Mucosa of stomach (tissue), 1 donor: ENCODE data around the gene CGB8.
A peak's percentile ranks its signal among the peaks of the same experiment; 100 is the strongest.
"Not testable (repeated sequence)": the region's sequence is repeated elsewhere in the genome, so short reads cannot be mapped to it uniquely, and the experiment has no call there.

Experiments used
- H3K27me3 ChIP-seq: one replicate; pipeline ENCODE4 v1.7.0; 2013; ENCODE audit warnings: mild to moderate bottlenecking, low read length; ENCODE audit not compliant: control insufficient read depth, insufficient read depth
- H3K36me3 ChIP-seq: one replicate; pipeline ENCODE4 v1.7.0; 2013; ENCODE audit warnings: low read length; ENCODE audit not compliant: control insufficient read depth, insufficient read depth
- H3K4me1 ChIP-seq: one replicate; pipeline ENCODE4 v1.7.0; 2013; ENCODE audit warnings: mild to moderate bottlenecking, low read length; ENCODE audit not compliant: control insufficient read depth, insufficient read depth
- H3K4me3 ChIP-seq: one replicate; pipeline ENCODE4 v1.7.0; 2013; ENCODE audit warnings: low read length
- H3K9ac ChIP-seq: one replicate; pipeline ENCODE4 v1.7.0; 2013; ENCODE audit warnings: mild to moderate bottlenecking, low read length, moderate library complexity
- H3K9me3 ChIP-seq: one replicate; pipeline ENCODE4 v1.7.0; 2013; ENCODE audit warnings: mild to moderate bottlenecking, low read length, moderate library complexity; ENCODE audit not compliant: control insufficient read depth
- donor health status: Pancreatic carcinoma.

The CGB8 gene

GRCh38 chr19:49061000-49061399 is 12.1 kb upstream of the CGB8 start:
- Histone ChIP-seq H3K4me1 (peaks cover 25% of the 10 kb centered on the region), H3K4me3 (no peak overlapping the region), H3K36me3 (no peaks in the 10 kb centered on the region), H3K9ac (no peak overlapping the region), H3K9me3 (no peaks in the 10 kb centered on the region), H3K27me3 (peaks cover 61% of the 10 kb centered on the region)

- Histone ChIP-seq H3K9ac (no peak overlapping the region), H3K4me1 (peaks cover 24% of the 10 kb centered on the region), H3K27me3 (peaks cover 52% of the 10 kb centered on the region)
Observed at GRCh38 chr19:49059053-49059452, 10.1 kb upstream of the CGB8 start.

GRCh38 chr19:49058562-49058961 is 9.7 kb upstream of the CGB8 start:
- Histone ChIP-seq H3K9ac (no peak overlapping the region), H3K36me3 (no peaks in the 10 kb centered on the region), H3K27me3 (peaks cover 48% of the 10 kb centered on the region), H3K9me3 (no peaks in the 10 kb centered on the region), H3K4me3 (no peak overlapping the region), H3K4me1 (peaks cover 24% of the 10 kb centered on the region)

More at GRCh38 chr19:49059053-49059452, 10.1 kb upstream of the CGB8 start:
- H3K9me3 ChIP-seq = no peaks in the 10 kb centered on the region
- no peak overlapping the region for H3K4me3 ChIP-seq
- no peaks in the 10 kb centered on the region for H3K36me3 ChIP-seq

- H3K27me3 ChIP-seq = peaks cover 48% of the 10 kb centered on the region
- H3K36me3 ChIP-seq = no peaks in the 10 kb centered on the region
- peaks cover 24% of the 10 kb centered on the region for H3K4me1 ChIP-seq
- H3K9me3 ChIP-seq = no peaks in the 10 kb centered on the region
- peak within 1 kb of the TSS; percentile 25 for H3K9ac ChIP-seq
- H3K4me3 ChIP-seq = no peak within 1 kb of the TSS
Observed at GRCh38 chr19:49057636-49058234, 8.8 kb upstream of the CGB8 start, which contains the start of gene CGB7. TSS of gene CGB7 (minus strand) at chr19:49057749. CDS start at chr19:49055375, 2,374 bp downstream.

GRCh38 chr19:49056902-49057596 is 8.1 kb upstream of the CGB8 start:
- H3K36me3 ChIP-seq, H3K4me3 ChIP-seq, H3K9me3 ChIP-seq, H3K9ac ChIP-seq: not testable (repeated sequence)
- Histone ChIP-seq H3K4me1 (peaks cover 24% of the 10 kb centered on the region), H3K27me3 (peaks cover 45% of the 10 kb centered on the region)

- Histone ChIP-seq H3K9me3 (no peaks in the 10 kb centered on the region), H3K27me3 (peaks cover 39% of the 10 kb centered on the region), H3K4me1 (peaks cover 24% of the 10 kb centered on the region), H3K36me3 (no peaks in the 10 kb centered on the region), H3K4me3 (peak overlapping the region; percentile 33), H3K9ac (peak overlapping the region; percentile 25)
Observed at GRCh38 chr19:49056101-49056901, 7.4 kb upstream of the CGB8 start.

GRCh38 chr19:49050376-49051033 is 1.6 kb upstream of the CGB8 start:
- not testable (repeated sequence) for H3K9me3 ChIP-seq, H3K9ac ChIP-seq, H3K4me3 ChIP-seq, H3K4me1 ChIP-seq, H3K27me3 ChIP-seq, H3K36me3 ChIP-seq

GRCh38 chr19:49049834-49050233 is 923 bp upstream of the CGB8 start:
- H3K9ac ChIP-seq, H3K27me3 ChIP-seq, H3K4me1 ChIP-seq, H3K4me3 ChIP-seq, H3K9me3 ChIP-seq, H3K36me3 ChIP-seq: not testable (repeated sequence)

- not testable (repeated sequence) for H3K36me3 ChIP-seq, H3K4me3 ChIP-seq, H3K9me3 ChIP-seq, H3K27me3 ChIP-seq, H3K4me1 ChIP-seq, H3K9ac ChIP-seq
Observed at GRCh38 chr19:49043548-49043947, 5.4 kb downstream of the CGB8 start, which contains the start of gene CGB5. TSS of gene CGB5 (plus strand) at chr19:49043848. CDS start at chr19:49044210, 362 bp downstream.

- not testable (repeated sequence) for H3K4me3 ChIP-seq, H3K9me3 ChIP-seq, H3K9ac ChIP-seq, H3K27me3 ChIP-seq, H3K4me1 ChIP-seq, H3K36me3 ChIP-seq
Observed at GRCh38 chr19:49042666-49043065, 6.2 kb downstream of the CGB8 start.

GRCh38 chr19:49042177-49042576 is 6.7 kb downstream of the CGB8 start:
- no peaks in the 10 kb centered on the region for H3K4me1 ChIP-seq
- H3K9me3 ChIP-seq = no peaks in the 10 kb centered on the region
- no peak overlapping the region for H3K9ac ChIP-seq
- no peak overlapping the region for H3K4me3 ChIP-seq
- H3K27me3 ChIP-seq = no peaks in the 10 kb centered on the region
- no peaks in the 10 kb centered on the region for H3K36me3 ChIP-seq

GRCh38 chr19:49039736-49040135 is 9.2 kb downstream of the CGB8 start:
- H3K36me3 ChIP-seq, H3K9ac ChIP-seq, H3K9me3 ChIP-seq, H3K27me3 ChIP-seq, H3K4me1 ChIP-seq, H3K4me3 ChIP-seq: not testable (repeated sequence)
